ENCODE results near the gene SAFB. TPM values are rescaled to one million over a fixed set of nuclear protein-coding genes. Genes with fewer than 3 reads are reported as not detected.

SAFB gene
- polyA plus RNA-seq, 1 donor from 2014 or later = 89.8 TPM

DNA sequence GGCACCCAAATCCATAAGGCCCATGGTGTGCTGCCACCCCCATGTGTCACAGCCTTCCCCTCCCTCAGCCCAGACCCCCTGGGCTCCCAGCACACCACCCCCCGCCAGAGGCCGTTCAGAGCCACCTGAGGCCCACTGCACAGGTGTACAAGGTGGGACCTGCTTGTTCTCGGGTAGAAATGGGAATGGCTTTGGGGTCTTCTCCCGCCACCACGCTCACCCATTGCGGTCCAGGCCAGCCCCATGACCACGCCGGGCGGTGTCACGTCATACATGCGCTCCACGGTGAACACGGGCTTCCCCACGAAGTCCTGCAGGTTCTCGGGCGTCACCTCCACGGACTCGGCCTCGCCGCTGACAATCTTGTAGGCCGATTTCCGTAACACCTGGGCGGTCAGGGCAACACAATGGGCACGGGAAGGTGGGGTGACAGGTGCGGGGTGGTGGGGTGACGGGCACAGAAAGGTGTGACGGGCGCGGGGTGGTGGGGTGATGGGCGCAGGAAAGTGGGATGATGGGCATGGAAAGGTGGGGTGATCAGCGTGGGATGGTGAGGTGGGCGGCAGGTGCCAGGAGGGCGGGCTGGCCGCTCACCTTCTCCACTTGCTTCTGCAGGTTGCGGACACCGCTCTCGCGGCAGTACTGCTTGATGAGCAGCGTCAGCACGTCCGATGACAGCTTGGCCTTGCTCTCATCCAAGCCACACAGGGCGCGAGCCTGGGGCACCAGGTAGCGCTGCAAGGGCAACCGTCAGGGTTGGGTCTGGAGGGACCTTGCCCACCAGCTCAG is 71.5 kb downstream of the SAFB start:
- peaks cover 15% of the 10 kb centered on the region for H3K79me2 ChIP-seq (replicated peaks; ENCODE audit: insufficient read depth, low read length)
- peaks cover 11% of the 10 kb centered on the region for H4K20me1 ChIP-seq (ENCODE audit: insufficient read depth)
- H3K9me2 ChIP-seq (ENCODE audit: insufficient read depth, low read length) = no peaks in the 10 kb centered on the region
- H2AFZ ChIP-seq (ENCODE audit: low read depth, low read length) = no peak overlapping the region
- H3K9ac ChIP-seq (ENCODE audit: low read length) = no peak overlapping the region
- no peaks in the 10 kb centered on the region for H3K27me3 ChIP-seq (ENCODE audit: insufficient read depth, low read depth, low read length)
- H3F3A ChIP-seq (ENCODE audit: insufficient read depth, low read length, poor library complexity, severe bottlenecking) = no peaks in the 10 kb centered on the region
- H3K36me3 ChIP-seq (ENCODE audit: insufficient read depth, low read length) = no peaks in the 10 kb centered on the region
- TF ChIP-seq TAF1 (IDR thresholded peaks at IDR 0.05; ENCODE audit: low read depth) = no peak
- TF ChIP-seq CTCF (IDR thresholded peaks at IDR 0.05; ENCODE audit: poor library complexity, severe bottlenecking) = no peak
- TF ChIP-seq REST (IDR thresholded peaks at IDR 0.05; ENCODE audit: borderline replicate concordance) = no peak
- TF ChIP-seq POLR2AphosphoS5 (IDR thresholded peaks at IDR 0.05) = no peak
- no peak for TF ChIP-seq MXI1 (conservative IDR thresholded peaks at IDR 0.05; ENCODE audit: poor library complexity, severe bottlenecking)
- TF ChIP-seq EZH2 (IDR thresholded peaks at IDR 0.05; ENCODE audit: borderline replicate concordance, insufficient read depth, low read length, poor library complexity, severe bottlenecking) = no peak
- no peak for TF ChIP-seq EP300 (conservative IDR thresholded peaks at IDR 0.05; ENCODE audit: poor library complexity, severe bottlenecking)
- TF ChIP-seq SMC3 (conservative IDR thresholded peaks at IDR 0.05; ENCODE audit: poor library complexity) = no peak
- no peak for TF ChIP-seq RAD21 (conservative IDR thresholded peaks at IDR 0.05)
- no peak overlapping the region for H3K4me3 ChIP-seq (ENCODE audit: low read length)
- H3K4me2 ChIP-seq (ENCODE audit: low read length) = no peak overlapping the region
- H3K27ac ChIP-seq (ENCODE audit: low read length) = no peak overlapping the region
- H3K9me3 ChIP-seq (ENCODE audit: low read length) = no peaks in the 10 kb centered on the region

GRCh38 chr19:5694956-5695648 is 72.2 kb downstream of the SAFB start:
- peaks cover 11% of the 10 kb centered on the region for H4K20me1 ChIP-seq (ENCODE audit: insufficient read depth)
- no peaks in the 10 kb centered on the region for H3K36me3 ChIP-seq (ENCODE audit: insufficient read depth, low read length)
- no peak overlapping the region for H3K4me2 ChIP-seq (ENCODE audit: low read length)
- peaks cover 15% of the 10 kb centered on the region for H3K79me2 ChIP-seq (replicated peaks; ENCODE audit: insufficient read depth, low read length)
- no peaks in the 10 kb centered on the region for H3K9me3 ChIP-seq (ENCODE audit: low read length)
- H3K27ac ChIP-seq (ENCODE audit: low read length) = no peak overlapping the region
- no peak overlapping the region for H2AFZ ChIP-seq (ENCODE audit: low read depth, low read length)
- TF ChIP-seq TAF1 (IDR thresholded peaks at IDR 0.05; ENCODE audit: low read depth) = no peak
- TF ChIP-seq POLR2AphosphoS5 (IDR thresholded peaks at IDR 0.05) = no peak
- TF ChIP-seq REST (IDR thresholded peaks at IDR 0.05; ENCODE audit: borderline replicate concordance) = no peak
- TF ChIP-seq CTCF (IDR thresholded peaks at IDR 0.05; ENCODE audit: poor library complexity, severe bottlenecking) = no peak
- TF ChIP-seq EZH2 (IDR thresholded peaks at IDR 0.05; ENCODE audit: borderline replicate concordance, insufficient read depth, low read length, poor library complexity, severe bottlenecking) = no peak
- TF ChIP-seq SMC3 (conservative IDR thresholded peaks at IDR 0.05; ENCODE audit: poor library complexity) = no peak
- TF ChIP-seq MXI1 (conservative IDR thresholded peaks at IDR 0.05; ENCODE audit: poor library complexity, severe bottlenecking) = no peak
- TF ChIP-seq RAD21 (conservative IDR thresholded peaks at IDR 0.05) = no peak
- TF ChIP-seq EP300 (conservative IDR thresholded peaks at IDR 0.05; ENCODE audit: poor library complexity, severe bottlenecking) = no peak
- H3K9ac ChIP-seq (ENCODE audit: low read length) = no peak overlapping the region
- no peaks in the 10 kb centered on the region for H3K27me3 ChIP-seq (ENCODE audit: insufficient read depth, low read depth, low read length)
- H3F3A ChIP-seq (ENCODE audit: insufficient read depth, low read length, poor library complexity, severe bottlenecking) = no peaks in the 10 kb centered on the region
- no peaks in the 10 kb centered on the region for H3K9me2 ChIP-seq (ENCODE audit: insufficient read depth, low read length)
- no peak overlapping the region for H3K4me3 ChIP-seq (ENCODE audit: low read length)
